Measurements from ENCODE around the gene ADM5.

DNA sequence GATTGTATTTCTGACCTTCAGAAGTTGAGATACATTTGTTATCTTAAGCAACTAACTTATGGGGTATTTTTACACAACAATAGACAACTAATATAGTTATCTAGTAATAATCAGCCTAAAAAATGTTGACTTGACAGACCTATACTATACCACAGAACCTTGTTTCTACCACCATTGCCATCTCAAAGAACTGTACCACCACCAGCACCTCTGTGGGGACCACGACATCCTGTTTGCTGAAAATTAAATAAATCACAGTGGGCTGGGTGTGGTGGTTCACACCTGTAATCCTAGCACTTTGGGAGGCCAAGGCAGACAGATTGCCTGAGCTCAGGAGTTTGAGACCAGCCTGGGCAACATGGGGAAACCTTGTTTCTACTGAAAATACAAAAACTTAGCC lies 49.7 kb downstream of the ADM5 start:
- TF ChIP-seq, protein P1, sequence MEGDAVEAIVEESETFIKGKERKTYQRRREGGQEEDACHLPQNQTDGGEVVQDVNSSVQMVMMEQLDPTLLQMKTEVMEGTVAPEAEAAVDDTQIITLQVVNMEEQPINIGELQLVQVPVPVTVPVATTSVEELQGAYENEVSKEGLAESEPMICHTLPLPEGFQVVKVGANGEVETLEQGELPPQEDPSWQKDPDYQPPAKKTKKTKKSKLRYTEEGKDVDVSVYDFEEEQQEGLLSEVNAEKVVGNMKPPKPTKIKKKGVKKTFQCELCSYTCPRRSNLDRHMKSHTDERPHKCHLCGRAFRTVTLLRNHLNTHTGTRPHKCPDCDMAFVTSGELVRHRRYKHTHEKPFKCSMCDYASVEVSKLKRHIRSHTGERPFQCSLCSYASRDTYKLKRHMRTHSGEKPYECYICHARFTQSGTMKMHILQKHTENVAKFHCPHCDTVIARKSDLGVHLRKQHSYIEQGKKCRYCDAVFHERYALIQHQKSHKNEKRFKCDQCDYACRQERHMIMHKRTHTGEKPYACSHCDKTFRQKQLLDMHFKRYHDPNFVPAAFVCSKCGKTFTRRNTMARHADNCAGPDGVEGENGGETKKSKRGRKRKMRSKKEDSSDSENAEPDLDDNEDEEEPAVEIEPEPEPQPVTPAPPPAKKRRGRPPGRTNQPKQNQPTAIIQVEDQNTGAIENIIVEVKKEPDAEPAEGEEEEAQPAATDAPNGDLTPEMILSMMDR (conservative IDR thresholded peaks at IDR 0.05 in 1 of 2, IDR thresholded peaks at IDR 0.05 in 1 of 2; ENCODE audit: low read depth in 1 of 2, low read length in 2 of 2) = no peak
- TF ChIP-seq EZH2 (IDR thresholded peaks at IDR 0.05; ENCODE audit: low read length, missing control alignments) = no peak

Data from fibroblast of lung (primary cell).